Ectodermal cell (in vitro differentiated cells): Measurements from ENCODE around the gene STARD9.

ENCODE experiments used
- H3K27ac ChIP-seq: 2 replicates; pipeline ENCODE4 v1.7.0; 2013; ENCODE audit warnings: mild to moderate bottlenecking, low read depth, low read length; ENCODE audit not compliant: insufficient read depth, poor library complexity, severe bottlenecking
- H3K27me3 ChIP-seq: 2 replicates; pipeline ENCODE4 v1.7.0; 2013; ENCODE audit warnings: mild to moderate bottlenecking, low read length; ENCODE audit not compliant: insufficient read depth, control insufficient read depth, poor library complexity, severe bottlenecking
- H3K36me3 ChIP-seq: one replicate; pipeline ENCODE4 v1.7.0; 2013; ENCODE audit warnings: low read length; ENCODE audit not compliant: control insufficient read depth, insufficient read depth
- H3K4me1 ChIP-seq: one replicate; pipeline ENCODE4 v1.7.0; 2013; ENCODE audit warnings: low read length; ENCODE audit not compliant: control insufficient read depth, insufficient read depth
- H3K4me3 ChIP-seq: 2 replicates; pipeline ENCODE4 v1.7.0; 2013; ENCODE audit warnings: low read depth, low read length, control low read depth; ENCODE audit not compliant: insufficient read depth
- H3K9me3 ChIP-seq: 2 replicates; pipeline ENCODE4 v1.7.0; 2013; ENCODE audit warnings: mild to moderate bottlenecking, low read length, moderate library complexity; ENCODE audit not compliant: control insufficient read depth
- WGBS, 2 experiments: methylation state at CpG; one replicate each; pipeline ENCODE4 v1.1.7; 2013; ENCODE audit warnings: missing lambda C conversion rate in 2 of 2; 5-methylcytosine and 5-hydroxymethylcytosine counted together

STARD9 gene

DNA sequence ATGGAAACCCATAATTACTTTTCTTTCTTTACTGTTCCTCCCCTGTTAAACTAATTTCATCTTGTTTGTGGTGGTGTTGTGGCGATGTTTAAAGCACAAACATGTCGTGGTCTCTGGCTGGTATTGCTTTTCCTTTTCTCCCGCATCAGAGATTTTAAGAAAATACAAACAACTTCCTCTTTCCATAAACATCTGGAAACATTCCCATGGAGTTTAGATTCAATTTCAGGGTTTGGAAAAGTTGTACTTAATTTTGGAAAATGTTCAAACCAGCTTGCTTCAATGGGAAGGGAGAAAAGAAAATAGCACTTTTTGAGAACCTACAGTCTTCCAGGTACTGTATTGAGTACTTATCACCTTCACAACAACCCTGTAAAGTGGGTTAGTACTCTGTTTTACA, 30.4 kb downstream of the STARD9 start:
- no peak overlapping the region for H3K27ac ChIP-seq
- H3K9me3 ChIP-seq = no peaks in the 10 kb centered on the region
- H3K4me1 ChIP-seq = no peaks in the 10 kb centered on the region
- no peaks in the 10 kb centered on the region for H3K27me3 ChIP-seq
- WGBS, 2 experiments = 92 to 93% methylated on average over 3 of the region's 3 CpGs
- H3K4me3 ChIP-seq = no peak overlapping the region
- peaks cover 8% of the 10 kb centered on the region for H3K36me3 ChIP-seq

DNA sequence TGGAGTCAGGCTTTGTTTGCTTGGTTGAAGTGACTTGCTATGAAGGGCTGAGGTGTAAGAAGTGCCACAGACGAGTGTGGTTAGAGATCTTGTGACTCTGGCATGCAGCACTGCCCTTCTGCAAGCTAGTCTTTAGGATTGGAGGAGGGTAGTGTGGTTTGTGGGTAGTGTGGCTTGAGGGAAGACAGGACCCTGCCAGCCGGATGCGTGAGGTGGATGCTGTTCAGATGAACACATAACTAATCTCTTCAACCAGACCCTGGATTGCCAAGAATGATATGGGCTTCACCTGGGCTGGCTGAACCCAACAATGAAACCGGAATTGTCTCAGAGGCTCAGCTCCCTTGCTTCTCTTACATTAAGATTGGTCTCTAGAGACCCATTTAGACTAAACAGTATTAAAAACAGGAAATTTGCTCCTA, 32.7 kb downstream of the STARD9 start:
- H3K4me3 ChIP-seq = no peak overlapping the region
- WGBS, 2 experiments = 89 to 93% methylated on average over 4 of the region's 4 CpGs

DNA sequence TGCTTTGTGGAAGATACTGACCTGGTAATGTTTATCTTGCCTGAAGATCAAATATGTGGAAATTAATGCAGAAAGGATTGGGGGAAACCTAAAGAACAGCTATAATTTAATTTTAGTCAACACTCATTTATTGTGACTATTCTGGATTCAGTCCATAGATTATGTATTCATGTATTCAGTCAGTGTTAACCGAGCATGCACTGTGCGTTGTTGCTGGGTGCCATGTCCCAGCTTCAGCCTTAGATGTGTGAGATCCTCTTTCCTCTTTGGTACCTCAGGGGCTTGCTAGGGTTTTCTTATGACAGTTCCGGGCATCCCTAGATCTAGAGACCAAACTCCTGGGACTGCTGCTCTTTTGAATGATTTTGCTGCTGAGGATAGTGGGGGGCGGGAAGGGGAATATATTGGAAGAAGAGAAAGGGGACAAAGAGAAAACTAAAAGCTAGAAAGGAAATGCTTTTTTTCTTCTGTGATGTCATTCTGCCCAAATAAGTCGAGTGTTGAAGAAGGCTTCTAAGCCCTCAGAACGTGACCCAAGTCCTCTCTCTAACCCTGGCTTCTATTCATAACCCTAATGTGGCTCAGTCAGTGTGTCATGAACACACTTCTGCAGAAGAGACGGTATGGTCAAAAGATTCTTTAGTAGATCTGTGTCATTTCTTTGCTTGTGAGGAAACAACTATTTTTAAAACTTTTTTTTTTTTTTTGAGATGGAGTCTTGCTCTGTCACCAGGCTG, 33.5 kb downstream of the STARD9 start:
- 93 to 96% methylated on average over 7 of the region's 7 CpGs for whole genome bisulfite sequencing, 2 experiments
- no peaks in the 10 kb centered on the region for H3K36me3 ChIP-seq
- no peaks in the 10 kb centered on the region for H3K9me3 ChIP-seq
- no peaks in the 10 kb centered on the region for H3K27me3 ChIP-seq
- H3K27ac ChIP-seq = no peak overlapping the region
- no peak overlapping the region for H3K4me3 ChIP-seq
- H3K4me1 ChIP-seq = no peaks in the 10 kb centered on the region

More for the DNA sequence above, 32.7 kb downstream of the STARD9 start:
- Histone ChIP-seq H3K27ac (no peak overlapping the region), H3K27me3 (no peaks in the 10 kb centered on the region), H3K4me1 (no peaks in the 10 kb centered on the region), H3K36me3 (no peaks in the 10 kb centered on the region), H3K9me3 (no peaks in the 10 kb centered on the region)

DNA sequence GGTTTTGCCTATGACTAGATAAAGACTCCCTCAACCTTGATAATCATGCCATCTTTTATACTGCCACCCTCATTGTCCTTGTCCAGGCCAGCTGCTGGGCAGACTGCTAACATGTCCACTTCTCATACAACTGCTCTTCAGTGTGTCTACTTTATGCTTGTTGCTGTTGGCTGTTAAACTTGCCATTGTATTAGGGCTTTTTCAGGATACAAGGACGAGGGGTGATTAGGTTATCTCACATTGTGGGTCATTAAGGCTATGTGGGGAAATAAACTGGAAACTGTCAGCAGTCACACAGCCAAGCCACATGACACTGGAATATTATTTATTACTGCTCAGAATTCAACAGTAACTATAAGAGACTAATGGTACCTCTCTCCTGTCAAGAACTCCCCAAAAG, 36.1 kb downstream of the STARD9 start:
- Histone ChIP-seq H3K36me3 (no peaks in the 10 kb centered on the region), H3K4me3 (no peak overlapping the region), H3K9me3 (no peaks in the 10 kb centered on the region), H3K27me3 (no peaks in the 10 kb centered on the region), H3K27ac (no peak overlapping the region), H3K4me1 (no peaks in the 10 kb centered on the region)
- WGBS, 2 experiments = 71 to 87% methylated on average over 1 of the region's 1 CpG

DNA sequence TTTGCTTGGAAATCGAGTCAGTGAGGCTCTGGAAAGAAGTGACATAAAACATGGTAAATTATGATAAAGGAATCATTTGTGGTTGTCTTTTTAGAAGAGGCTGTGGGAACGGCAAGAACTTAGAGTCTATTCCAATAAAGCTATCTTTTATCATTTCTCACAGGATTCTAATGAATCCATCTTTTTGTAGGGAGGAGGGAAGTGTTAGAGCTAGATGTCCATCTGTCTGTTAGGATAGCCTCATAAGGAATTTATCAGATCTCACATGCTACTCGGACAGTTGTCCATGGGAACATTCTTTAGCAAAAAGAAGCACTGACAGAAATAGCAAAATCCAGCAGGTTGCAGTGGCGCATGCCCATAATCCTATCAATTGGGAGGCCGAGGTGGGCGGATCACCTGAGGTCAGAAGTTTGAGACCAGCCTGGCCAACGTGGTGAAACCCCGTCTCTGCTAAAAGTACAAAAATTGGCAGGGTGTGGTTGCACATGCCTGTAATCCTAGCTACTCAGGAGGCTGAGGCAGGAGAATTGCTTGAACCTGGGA, 37.0 kb downstream of the STARD9 start:
- H3K27me3 ChIP-seq = no peaks in the 10 kb centered on the region
- 91 to 95% methylated on average over 7 of the region's 8 CpGs for WGBS, 2 experiments
- H3K9me3 ChIP-seq = no peaks in the 10 kb centered on the region
- H3K4me1 ChIP-seq = no peaks in the 10 kb centered on the region
- no peak overlapping the region for H3K4me3 ChIP-seq
- no peak overlapping the region for H3K27ac ChIP-seq
- no peaks in the 10 kb centered on the region for H3K36me3 ChIP-seq

DNA sequence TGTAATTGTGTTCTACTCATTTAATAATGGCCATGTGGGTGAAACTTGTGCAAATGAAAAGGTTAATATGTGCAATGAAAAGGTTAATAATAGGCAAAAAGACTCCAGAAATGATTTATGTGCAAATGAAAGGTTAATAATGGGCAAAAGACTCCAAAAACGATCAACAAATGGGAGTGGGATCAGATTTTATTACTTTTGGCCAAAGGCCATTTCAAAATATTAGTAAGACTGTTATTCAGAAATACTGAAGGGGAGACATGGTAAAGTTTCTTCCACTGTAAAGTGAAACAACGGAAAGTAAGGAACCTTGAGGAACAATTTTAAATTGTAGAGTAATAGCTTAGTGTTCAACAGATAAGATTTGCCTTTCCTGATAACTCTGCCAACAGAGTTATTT, 40.7 kb downstream of the STARD9 start:
- Histone ChIP-seq H3K36me3 (no peaks in the 10 kb centered on the region), H3K9me3 (no peaks in the 10 kb centered on the region), H3K4me1 (peaks cover 16% of the 10 kb centered on the region), H3K27ac (no peak overlapping the region), H3K4me3 (no peak overlapping the region), H3K27me3 (no peaks in the 10 kb centered on the region)
- 86 to 89% methylated on average over 2 of the region's 2 CpGs for WGBS, 2 experiments

DNA sequence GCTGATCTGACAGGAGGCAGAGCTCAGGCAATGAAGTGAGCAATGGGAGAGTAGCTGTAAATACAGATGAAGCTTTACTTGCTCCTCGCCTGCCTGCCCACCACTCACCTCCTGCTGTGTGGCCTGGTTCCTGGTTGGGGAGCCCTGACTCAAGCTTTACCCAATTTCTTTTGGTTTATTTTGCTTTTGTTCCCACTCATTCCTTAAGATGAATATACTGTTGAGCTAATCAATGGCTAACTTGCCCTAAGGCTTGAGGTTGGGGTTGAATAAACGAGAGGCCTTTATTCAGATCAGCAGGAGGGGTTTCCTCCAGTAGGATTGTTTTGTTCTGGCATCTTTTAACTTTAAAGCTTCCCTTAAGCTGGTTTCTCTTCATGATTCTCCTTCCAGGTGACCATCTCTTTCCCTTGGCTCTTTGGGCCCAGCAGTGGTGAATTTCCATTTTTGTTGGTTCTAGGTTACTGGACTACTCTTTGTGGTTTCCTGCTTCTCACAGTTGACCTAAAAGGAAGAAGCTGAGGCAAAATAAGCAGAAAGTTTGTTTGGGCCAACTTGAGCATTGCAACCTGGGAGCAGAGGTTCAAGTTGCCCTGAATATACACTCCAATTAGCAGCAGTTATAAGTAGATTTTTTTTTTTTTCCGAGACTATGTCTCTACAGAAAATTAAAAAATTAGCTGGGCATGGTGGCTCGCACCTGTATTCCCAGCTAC, 44.4 kb downstream of the STARD9 start:
- H3K27me3 ChIP-seq = no peaks in the 10 kb centered on the region
- no peak overlapping the region for H3K4me3 ChIP-seq
- no peaks in the 10 kb centered on the region for H3K9me3 ChIP-seq
- no peaks in the 10 kb centered on the region for H3K36me3 ChIP-seq
- H3K4me1 ChIP-seq = peaks cover 16% of the 10 kb centered on the region
- peak overlapping the region; percentile 60 for H3K27ac ChIP-seq
- WGBS, 2 experiments = 46 to 48% methylated on average over 4 of the region's 4 CpGs

DNA sequence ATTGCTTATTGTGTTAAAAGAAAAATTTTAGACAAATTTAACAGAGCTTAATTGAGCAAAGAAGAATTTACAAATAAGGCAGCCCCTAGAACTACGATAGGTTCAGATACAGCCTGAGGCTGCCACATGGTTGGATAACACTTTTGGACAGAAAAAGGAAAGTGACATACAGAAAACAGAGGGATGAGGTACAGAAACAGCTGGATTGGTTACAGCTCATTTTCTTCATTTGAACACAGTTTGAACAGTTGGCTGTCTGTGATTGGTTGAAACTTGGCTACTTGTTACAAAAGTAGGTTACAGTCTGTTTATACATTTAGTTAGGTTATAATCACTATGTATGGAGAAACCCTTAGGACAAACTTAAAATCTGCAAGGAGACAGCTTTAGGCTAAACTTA, 46.0 kb downstream of the STARD9 start:
- 88 to 97% methylated on average over 1 of the region's 1 CpG for WGBS, 2 experiments
- H3K4me1 ChIP-seq = peaks cover 16% of the 10 kb centered on the region

DNA sequence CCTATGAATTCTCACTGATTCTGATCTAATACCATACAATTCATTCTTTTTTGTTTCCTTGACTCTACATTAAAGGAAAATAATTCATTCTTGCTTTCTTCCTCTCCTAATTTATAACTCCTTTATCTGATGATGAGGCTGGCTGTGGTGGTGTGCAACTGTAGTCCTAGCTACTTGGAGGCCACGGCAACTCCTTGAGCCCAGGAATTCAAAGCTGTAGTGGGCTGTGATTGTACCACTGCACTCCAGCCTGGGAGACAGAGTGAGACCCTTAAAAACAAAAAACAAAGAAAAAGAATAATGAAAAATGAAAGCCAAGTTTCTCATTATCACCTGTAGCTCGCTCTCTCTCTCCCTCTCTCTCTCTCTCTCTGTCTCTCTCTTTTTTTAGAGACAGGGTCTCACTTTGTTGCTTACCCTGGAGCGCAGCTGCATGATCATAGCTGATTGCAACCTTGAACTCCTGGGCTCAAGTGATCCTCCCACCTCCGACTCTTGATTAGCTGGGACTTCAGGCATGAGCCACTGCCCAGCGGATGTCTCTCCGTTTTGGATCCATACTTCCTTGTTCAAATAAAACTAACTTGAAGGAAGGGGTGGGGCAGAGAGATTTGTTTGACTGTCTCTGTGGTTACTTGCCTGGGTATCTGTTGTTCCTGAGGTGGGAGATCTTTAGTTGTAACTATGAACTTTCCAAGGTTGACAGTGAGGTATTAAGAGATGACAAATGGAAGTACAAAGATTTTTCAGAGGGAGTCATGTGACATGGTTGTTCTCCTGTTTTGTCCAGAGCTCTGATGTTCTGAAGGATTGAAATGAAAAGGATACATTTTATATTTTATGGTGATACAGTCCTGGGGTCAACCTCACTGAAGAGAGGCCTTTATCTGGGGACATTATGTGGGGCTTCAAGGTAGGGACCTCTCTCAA, 46.9 kb downstream of the STARD9 start:
- Histone ChIP-seq H3K36me3 (no peaks in the 10 kb centered on the region), H3K4me3 (no peak overlapping the region), H3K27ac (no peak overlapping the region), H3K27me3 (no peaks in the 10 kb centered on the region), H3K4me1 (peaks cover 16% of the 10 kb centered on the region), H3K9me3 (no peaks in the 10 kb centered on the region)
- 91 to 93% methylated on average over 6 of the region's 6 CpGs for WGBS, 2 experiments

More for the DNA sequence above, 46.0 kb downstream of the STARD9 start:
- Histone ChIP-seq H3K27ac (no peak overlapping the region), H3K27me3 (no peaks in the 10 kb centered on the region), H3K4me3 (no peak overlapping the region), H3K9me3 (no peaks in the 10 kb centered on the region), H3K36me3 (no peaks in the 10 kb centered on the region)
